ENCODE results near the gene UCK2. TPM values are rescaled to one million over a fixed set of nuclear protein-coding genes. Genes with fewer than 3 reads are reported as not detected.

UCK2 gene
- total RNA-seq, 2 experiments from 2014 or later: 15.0 to 15.3 TPM

DNA sequence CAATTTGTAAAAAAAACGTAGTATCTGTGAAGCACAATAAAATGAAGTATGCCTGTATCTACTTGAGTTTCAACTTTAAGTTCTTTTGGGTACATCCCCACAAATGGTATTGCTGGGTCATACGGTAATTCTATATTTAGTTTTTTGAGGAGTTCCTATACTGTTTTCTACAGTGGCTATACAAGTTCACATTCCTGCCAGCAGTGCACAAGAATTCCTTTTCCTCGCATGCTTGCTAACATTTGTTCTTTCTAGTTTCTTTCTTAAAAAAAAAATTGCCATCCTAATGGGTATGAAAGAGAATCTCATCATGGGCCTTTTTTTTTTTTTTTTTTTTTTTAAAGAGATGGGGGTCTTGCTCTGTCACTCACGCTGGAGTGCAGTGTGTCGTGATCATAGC, 41.9 kb downstream of the UCK2 start:
- H3K9me3 Mint-ChIP-seq: no peaks in the 10 kb centered on the region
- POLR2A ChIA-PET: no interaction called here
- no peak overlapping the region for H3K27ac Mint-ChIP-seq
- ATAC-seq (ENCODE audit: low read depth) (no peak), DNase-seq (no peak)
- peaks cover 14% of the 10 kb centered on the region for H3K36me3 Mint-ChIP-seq
- H3K27me3 Mint-ChIP-seq: peaks cover 5% of the 10 kb centered on the region
- H3K4me1 Mint-ChIP-seq: peaks cover 32% of the 10 kb centered on the region
- H3K4me3 Mint-ChIP-seq: no peak overlapping the region

- peaks cover 40% of the 10 kb centered on the region for H3K4me1 Mint-ChIP-seq
- no peaks in the 10 kb centered on the region for H3K9me3 Mint-ChIP-seq
- peaks cover 9% of the 10 kb centered on the region for H3K36me3 Mint-ChIP-seq
- POLR2A ChIA-PET: interaction anchor here (0.6 to 2.0 kb wide), 5 partner anchors 26 to 152 kb away, joined by 3 to 6 read pairs (median 3); no protein-coding TSS in a partner anchor
- peaks cover 10% of the 10 kb centered on the region for H3K27me3 Mint-ChIP-seq
- H3K4me3 Mint-ChIP-seq: peak overlapping the region; percentile 66
- ATAC-seq (ENCODE audit: low read depth): peak; percentile 91
- peak; percentile 55 for DNase-seq
- peak overlapping the region; percentile 61 for H3K27ac Mint-ChIP-seq
Observed at GRCh38 chr1:165871311-165872067, 44.1 kb downstream of the UCK2 start.

DNA sequence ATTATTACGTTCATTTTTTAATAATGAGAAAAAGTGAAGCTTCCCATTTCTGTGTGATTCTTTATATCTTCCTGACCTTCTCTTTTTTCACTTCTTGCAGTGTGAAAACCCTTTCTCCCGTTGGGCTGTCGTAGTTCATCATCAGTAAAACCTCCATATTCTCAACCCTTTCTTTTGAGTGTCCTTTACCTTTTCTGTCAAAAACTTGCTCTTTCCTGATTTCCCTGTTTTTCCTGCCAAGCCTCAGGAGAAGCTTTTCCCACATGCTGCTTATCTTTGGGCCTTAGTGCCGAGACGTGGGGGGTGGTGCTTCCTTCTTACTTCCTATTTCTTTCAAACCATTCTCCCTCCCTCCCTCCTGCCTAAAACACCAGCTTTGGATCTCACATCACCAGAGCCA, 46.1 kb downstream of the UCK2 start:
- Mint-ChIP-seq H3K4me3 (no peak overlapping the region), H3K4me1 (peaks cover 41% of the 10 kb centered on the region), H3K27me3 (peaks cover 10% of the 10 kb centered on the region), H3K36me3 (peaks cover 24% of the 10 kb centered on the region), H3K9me3 (peaks cover 13% of the 10 kb centered on the region), H3K27ac (no peak overlapping the region)
- DNase-seq (no peak), ATAC-seq (ENCODE audit: low read depth) (no peak)
- POLR2A ChIA-PET: no interaction called here

DNA sequence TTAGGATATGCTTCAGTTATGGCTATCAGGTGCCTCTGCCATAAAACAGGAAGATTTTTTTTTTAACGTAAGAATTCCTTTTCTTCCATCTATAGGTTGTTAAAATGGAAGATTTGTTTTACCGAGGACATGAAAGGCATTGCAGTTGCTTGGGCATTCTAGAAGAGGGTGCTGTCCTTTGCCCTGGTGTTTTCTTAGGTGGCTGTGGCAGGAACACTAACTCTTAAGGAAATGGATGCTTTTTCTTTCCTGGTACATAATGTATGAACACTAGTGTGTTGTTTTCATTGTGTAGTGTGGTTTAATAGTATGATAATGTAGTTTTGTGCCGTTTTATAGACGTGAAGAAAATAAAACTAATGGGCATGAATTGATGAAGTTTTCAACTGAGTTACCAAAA, 47.2 kb downstream of the UCK2 start:
- DNase-seq (no peak), ATAC-seq (ENCODE audit: low read depth) (no peak)
- peaks cover 14% of the 10 kb centered on the region for H3K9me3 Mint-ChIP-seq
- H3K4me3 Mint-ChIP-seq: no peak overlapping the region
- H3K27me3 Mint-ChIP-seq: peaks cover 10% of the 10 kb centered on the region
- H3K4me1 Mint-ChIP-seq: peaks cover 43% of the 10 kb centered on the region
- H3K27ac Mint-ChIP-seq: no peak overlapping the region
- H3K36me3 Mint-ChIP-seq: peaks cover 31% of the 10 kb centered on the region
- POLR2A ChIA-PET: no interaction called here

- POLR2A ChIA-PET: no interaction called here
- H3K27me3 Mint-ChIP-seq: peaks cover 10% of the 10 kb centered on the region
- peak overlapping the region; percentile 14 for H3K4me3 Mint-ChIP-seq
- no peak overlapping the region for H3K27ac Mint-ChIP-seq
- no peak for DNase-seq
- peaks cover 47% of the 10 kb centered on the region for H3K4me1 Mint-ChIP-seq
- peaks cover 14% of the 10 kb centered on the region for H3K9me3 Mint-ChIP-seq
- peak; percentile 35 for ATAC-seq (ENCODE audit: low read depth)
- peaks cover 31% of the 10 kb centered on the region for H3K36me3 Mint-ChIP-seq
Observed at GRCh38 chr1:165875171-165875570, 47.8 kb downstream of the UCK2 start.

DNA sequence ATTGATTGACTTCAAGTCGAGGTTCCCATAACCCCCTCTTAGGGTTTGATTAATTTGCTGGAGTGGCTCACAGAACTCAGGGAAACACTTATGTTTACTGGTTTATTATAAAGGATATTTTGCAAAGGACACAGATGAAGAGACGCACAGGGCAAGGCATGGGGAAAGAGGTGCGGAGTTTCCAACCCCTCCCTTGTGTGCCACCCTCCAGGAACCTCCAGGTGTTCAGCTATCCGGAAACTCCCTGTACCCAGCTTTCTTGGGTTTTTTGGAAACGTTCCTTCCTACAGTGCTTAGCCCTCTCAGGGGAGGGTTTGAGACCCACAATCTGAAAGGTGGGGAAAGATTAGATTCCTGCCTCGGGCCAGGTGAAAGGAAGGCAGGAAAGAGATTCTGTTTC, 48.2 kb downstream of the UCK2 start:
- no peak for ATAC-seq (ENCODE audit: low read depth)
- Mint-ChIP-seq H3K27me3 (peaks cover 10% of the 10 kb centered on the region), H3K27ac (no peak overlapping the region), H3K9me3 (peaks cover 14% of the 10 kb centered on the region), H3K36me3 (peaks cover 31% of the 10 kb centered on the region), H3K4me3 (peak overlapping the region; percentile 14), H3K4me1 (peaks cover 49% of the 10 kb centered on the region)
- DNase-seq: no peak
- POLR2A ChIA-PET: no interaction called here

- DNase-seq (no peak), ATAC-seq (ENCODE audit: low read depth) (no peak)
- Mint-ChIP-seq H3K27me3 (peaks cover 10% of the 10 kb centered on the region), H3K4me3 (no peak overlapping the region), H3K4me1 (peaks cover 46% of the 10 kb centered on the region), H3K36me3 (peaks cover 31% of the 10 kb centered on the region), H3K27ac (no peak overlapping the region), H3K9me3 (peaks cover 14% of the 10 kb centered on the region)
- POLR2A ChIA-PET: no interaction called here
Observed at GRCh38 chr1:165876121-165876520, 48.7 kb downstream of the UCK2 start.

GRCh38 chr1:165877411-165877810, 50.0 kb downstream of the UCK2 start:
- no peak overlapping the region for H3K4me3 Mint-ChIP-seq
- no peak overlapping the region for H3K27ac Mint-ChIP-seq
- ATAC-seq (ENCODE audit: low read depth) (no peak), DNase-seq (no peak)
- H3K4me1 Mint-ChIP-seq: peaks cover 37% of the 10 kb centered on the region
- peaks cover 10% of the 10 kb centered on the region for H3K27me3 Mint-ChIP-seq
- peaks cover 14% of the 10 kb centered on the region for H3K9me3 Mint-ChIP-seq
- H3K36me3 Mint-ChIP-seq: peaks cover 31% of the 10 kb centered on the region
- POLR2A ChIA-PET: no interaction called here

DNA sequence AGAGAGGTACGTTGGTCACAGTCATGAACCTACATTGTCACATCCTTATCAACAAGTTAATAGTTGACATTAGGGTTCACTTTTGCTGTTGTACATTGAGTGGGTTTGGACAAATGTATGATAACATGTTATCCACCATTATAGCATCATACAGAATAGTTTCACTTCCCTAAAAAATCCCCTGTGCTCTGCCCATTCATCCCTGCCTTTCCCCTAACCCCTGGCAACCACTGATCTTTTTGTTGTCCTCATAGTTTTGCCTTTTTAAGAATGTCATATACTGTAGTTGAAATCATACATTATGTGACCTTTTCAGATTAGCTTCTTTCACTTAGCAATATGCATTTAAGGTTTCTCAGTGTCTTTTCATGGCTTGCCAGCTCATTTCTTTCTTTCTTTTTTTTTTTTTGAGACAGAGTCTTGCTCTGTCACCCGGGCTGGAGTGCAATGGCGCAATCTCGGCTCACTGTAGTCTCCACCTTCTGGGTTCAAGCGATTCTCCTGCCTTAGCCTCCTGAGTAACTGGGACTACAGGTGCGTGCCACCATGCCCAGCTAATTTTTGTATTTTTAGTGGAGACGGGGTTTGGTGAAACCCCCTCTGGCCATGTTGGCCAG, 50.6 kb downstream of the UCK2 start:
- POLR2A ChIA-PET: interaction anchor here (0.6 kb wide), 1 partner anchor 56 kb away, joined by 3 read pairs; no protein-coding TSS in a partner anchor
- DNase-seq (no peak), ATAC-seq (ENCODE audit: low read depth) (no peak)
- H3K36me3 Mint-ChIP-seq: peaks cover 29% of the 10 kb centered on the region
- peaks cover 14% of the 10 kb centered on the region for H3K9me3 Mint-ChIP-seq
- no peak overlapping the region for H3K4me3 Mint-ChIP-seq
- H3K27ac Mint-ChIP-seq: no peak overlapping the region
- peaks cover 36% of the 10 kb centered on the region for H3K4me1 Mint-ChIP-seq
- peaks cover 9% of the 10 kb centered on the region for H3K27me3 Mint-ChIP-seq

DNA sequence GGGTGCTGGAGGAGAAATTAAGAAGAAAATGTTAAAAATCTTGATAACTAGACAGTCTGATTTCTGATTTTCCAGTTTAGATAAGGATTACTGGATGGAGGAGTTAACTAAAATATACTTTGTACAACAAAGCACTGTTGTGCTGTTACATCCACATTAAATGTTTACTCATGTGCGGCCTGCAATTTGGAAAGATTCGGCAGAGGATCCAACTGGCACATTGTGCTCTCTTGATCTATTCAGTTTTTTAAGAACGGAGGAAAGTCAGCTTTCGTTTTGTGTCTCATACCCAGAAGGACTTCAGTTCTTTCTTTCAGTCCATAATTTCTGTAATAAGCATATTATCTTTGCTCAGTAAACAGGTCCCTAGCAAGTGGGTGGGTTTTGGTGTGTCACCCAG, 52.5 kb downstream of the UCK2 start:
- Mint-ChIP-seq H3K27ac (no peak overlapping the region), H3K36me3 (peaks cover 25% of the 10 kb centered on the region), H3K4me3 (no peak overlapping the region), H3K9me3 (peaks cover 14% of the 10 kb centered on the region), H3K4me1 (peaks cover 31% of the 10 kb centered on the region), H3K27me3 (no peaks in the 10 kb centered on the region)
- POLR2A ChIA-PET: no interaction called here
- no peak for DNase-seq
- no peak for ATAC-seq (ENCODE audit: low read depth)

- DNase-seq (no peak), ATAC-seq (ENCODE audit: low read depth) (no peak)
- Mint-ChIP-seq H3K4me1 (peaks cover 22% of the 10 kb centered on the region), H3K36me3 (peaks cover 25% of the 10 kb centered on the region), H3K9me3 (peaks cover 14% of the 10 kb centered on the region), H3K27me3 (no peaks in the 10 kb centered on the region), H3K4me3 (no peak overlapping the region), H3K27ac (no peak overlapping the region)
- POLR2A ChIA-PET: no interaction called here
Observed at GRCh38 chr1:165880993-165881392, 53.6 kb downstream of the UCK2 start.

- ATAC-seq (ENCODE audit: low read depth) (no peak), DNase-seq (no peak)
- POLR2A ChIA-PET: no interaction called here
- peaks cover 29% of the 10 kb centered on the region for H3K4me1 Mint-ChIP-seq
- H3K4me3 Mint-ChIP-seq: no peak overlapping the region
- no peak overlapping the region for H3K27ac Mint-ChIP-seq
- H3K36me3 Mint-ChIP-seq: peaks cover 20% of the 10 kb centered on the region
- peaks cover 9% of the 10 kb centered on the region for H3K9me3 Mint-ChIP-seq
- H3K27me3 Mint-ChIP-seq: no peaks in the 10 kb centered on the region
Observed at GRCh38 chr1:165882168-165882837, 54.9 kb downstream of the UCK2 start.

DNA sequence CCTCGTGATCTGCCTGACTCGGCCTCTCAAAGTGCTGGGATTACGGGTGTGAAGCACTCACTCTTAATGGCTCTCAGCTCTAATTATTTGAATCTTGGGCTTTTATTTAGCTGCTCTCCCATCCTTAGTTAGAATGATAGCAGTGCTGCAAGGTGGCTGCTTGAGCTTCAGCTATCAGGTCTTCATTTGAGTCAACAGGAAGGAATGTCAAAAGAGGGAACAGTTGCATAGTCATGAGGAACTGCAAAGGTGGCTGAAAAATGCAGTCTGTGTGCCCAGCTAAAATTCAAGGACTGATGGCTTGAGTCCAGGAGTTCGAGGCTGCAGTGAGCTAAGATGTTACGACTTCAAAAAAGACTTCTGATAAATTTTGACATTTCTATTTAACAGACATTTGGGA, 55.6 kb downstream of the UCK2 start:
- no peak overlapping the region for H3K27ac Mint-ChIP-seq
- POLR2A ChIA-PET: no interaction called here
- no peak for DNase-seq

More for the DNA sequence above, 55.6 kb downstream of the UCK2 start:
- Mint-ChIP-seq H3K36me3 (peaks cover 13% of the 10 kb centered on the region), H3K27me3 (no peaks in the 10 kb centered on the region), H3K9me3 (peaks cover 3% of the 10 kb centered on the region), H3K4me1 (peaks cover 25% of the 10 kb centered on the region), H3K4me3 (no peak overlapping the region)
- no peak for ATAC-seq (ENCODE audit: low read depth)

Measured in activated naive CD8-positive, alpha-beta T cell treated with anti-CD3 and anti-CD28 coated beads, Interleukin-2, amount 10 ng/mL, durations not matched to agents 7 days and 5 days (primary cell).